ENCODE measurements around the gene HHAT.

HHAT gene

GRCh38 chr1:210361665-210362064 is 33.0 kb downstream of the HHAT start:
- DNase-seq, result no peak

- no peak for DNase-seq
Measured at GRCh38 chr1:210362526-210362925, 33.8 kb downstream of the HHAT start.

GRCh38 chr1:210363119-210363518 is 34.4 kb downstream of the HHAT start:
- DNase-seq, result no peak

- no peak for DNase-seq
Measured at GRCh38 chr1:210364479-210364878, 35.8 kb downstream of the HHAT start.

- DNase-seq, result no peak
Measured at GRCh38 chr1:210366767-210367166, 38.1 kb downstream of the HHAT start.

GRCh38 chr1:210367566-210367965 is 38.9 kb downstream of the HHAT start:
- DNase-seq, result no peak

GRCh38 chr1:210369425-210369824 is 40.7 kb downstream of the HHAT start:
- no peak for DNase-seq

GRCh38 chr1:210371916-210372315 is 43.2 kb downstream of the HHAT start:
- no peak for DNase-seq

GRCh38 chr1:210372491-210372890 is 43.8 kb downstream of the HHAT start:
- DNase-seq, result no peak

GRCh38 chr1:210372931-210373627 is 44.4 kb downstream of the HHAT start:
- no peak for DNase-seq

- DNase-seq, result no peak
Measured at GRCh38 chr1:210373628-210373877, 44.9 kb downstream of the HHAT start.

GRCh38 chr1:210373878-210374599 is 45.3 kb downstream of the HHAT start:
- DNase-seq, result peak; percentile 65 to 81

GRCh38 chr1:210374600-210374953 is 45.9 kb downstream of the HHAT start:
- no peak for DNase-seq

GRCh38 chr1:210376836-210377372 is 48.2 kb downstream of the HHAT start:
- no peak for DNase-seq

GRCh38 chr1:210377731-210378333 is 49.1 kb downstream of the HHAT start:
- no peak for DNase-seq

GRCh38 chr1:210378736-210379135 is 50.0 kb downstream of the HHAT start:
- no peak for DNase-seq

- no peak for DNase-seq
Measured at GRCh38 chr1:210381934-210382333, 53.2 kb downstream of the HHAT start.

GRCh38 chr1:210384625-210385024 is 55.9 kb downstream of the HHAT start:
- DNase-seq, result no peak

GRCh38 chr1:210385228-210385627 is 56.5 kb downstream of the HHAT start:
- no peak for DNase-seq

- DNase-seq, result no peak
Measured at GRCh38 chr1:210394281-210394821, 65.6 kb downstream of the HHAT start.

GRCh38 chr1:210396541-210396940 is 67.8 kb downstream of the HHAT start:
- DNase-seq, result no peak

GRCh38 chr1:210397252-210397651 is 68.5 kb downstream of the HHAT start:
- DNase-seq, result no peak

- no peak for DNase-seq
Measured at GRCh38 chr1:210397681-210398080, 69.0 kb downstream of the HHAT start.

- DNase-seq, result no peak
Measured at GRCh38 chr1:210398466-210398865, 69.8 kb downstream of the HHAT start.
